ENCODE data around the gene CRADD. TPM values are rescaled to one million over a fixed set of nuclear protein-coding genes. Genes with fewer than 3 reads are reported as not detected.
"Not testable (repeated sequence)": the region's sequence is repeated elsewhere in the genome, so short reads cannot be mapped to it uniquely, and the experiment has no call there.

The CRADD gene
- total RNA-seq, 1 donor from 2014 or later: not detected

- Histone ChIP-seq H3K27ac (peak overlapping the region; percentile 91 to 92), H3K27me3 (no peaks in the 10 kb centered on the region), H3K4me1 (peaks cover 17 to 32% of the 10 kb centered on the region in 2 donors), H3K36me3 (no peaks in the 10 kb centered on the region), H3K9me3 (no peaks in the 10 kb centered on the region), H3K4me3 (peak overlapping the region in 1 of 2 donors; percentile 15)
- intact Hi-C loops (cut with DNase I): loop anchor here (5.0 kb wide), 3 partner anchors 101 to 139 kb away; partner anchors contain the start of gene CRADD
- peak in 1 of 2 donors; percentile 84 for DNase-seq (ENCODE audit: low spot score in 2 of 2)
- no peak for TF ChIP-seq CTCF (IDR thresholded peaks at IDR 0.05)
Measured at GRCh38 chr12:93778306-93778705, 101.1 kb downstream of the CRADD start.

GRCh38 chr12:93778766-93779165, 101.6 kb downstream of the CRADD start:
- TF ChIP-seq CTCF (IDR thresholded peaks at IDR 0.05): no peak
- no peaks in the 10 kb centered on the region for H3K27me3 ChIP-seq
- H3K4me1 ChIP-seq: peaks cover 19 to 36% of the 10 kb centered on the region in 2 donors
- DNase-seq (ENCODE audit: low spot score in 2 of 2): no peak
- H3K27ac ChIP-seq: peak overlapping the region; percentile 91 to 92
- intact Hi-C loops (cut with DNase I): loop anchor here (5.0 kb wide), 3 partner anchors 101 to 139 kb away; partner anchors contain the start of gene CRADD
- no peaks in the 10 kb centered on the region for H3K9me3 ChIP-seq
- no peaks in the 10 kb centered on the region for H3K36me3 ChIP-seq
- peak overlapping the region in 1 of 2 donors; percentile 15 for H3K4me3 ChIP-seq

- TF ChIP-seq CTCF (IDR thresholded peaks at IDR 0.05): no peak
- Histone ChIP-seq H3K36me3 (no peaks in the 10 kb centered on the region), H3K27ac (peak overlapping the region; percentile 91 to 92), H3K4me1 (peaks cover 26 to 48% of the 10 kb centered on the region in 2 donors), H3K27me3 (no peaks in the 10 kb centered on the region), H3K4me3 (no peak overlapping the region), H3K9me3 (no peaks in the 10 kb centered on the region)
- no peak for DNase-seq (ENCODE audit: low spot score in 2 of 2)
- intact Hi-C loops (cut with DNase I): no loop called here
Measured at GRCh38 chr12:93780101-93780641, 103.0 kb downstream of the CRADD start.

GRCh38 chr12:93780886-93781285, 103.7 kb downstream of the CRADD start:
- H3K36me3 ChIP-seq; H3K27ac ChIP-seq; H3K27me3 ChIP-seq; DNase-seq (ENCODE audit: low spot score in 2 of 2); H3K9me3 ChIP-seq; intact Hi-C loops (cut with DNase I); H3K4me3 ChIP-seq: not testable (repeated sequence)
- H3K4me1 ChIP-seq: peaks cover 32 to 55% of the 10 kb centered on the region in 2 donors

GRCh38 chr12:93781961-93782360, 104.8 kb downstream of the CRADD start:
- H3K36me3 ChIP-seq; intact Hi-C loops (cut with DNase I); H3K27me3 ChIP-seq; H3K4me3 ChIP-seq; H3K9me3 ChIP-seq; H3K27ac ChIP-seq; DNase-seq (ENCODE audit: low spot score in 2 of 2): not testable (repeated sequence)
- H3K4me1 ChIP-seq: peaks cover 24 to 57% of the 10 kb centered on the region in 2 donors

GRCh38 chr12:93782853-93783252, 105.7 kb downstream of the CRADD start:
- H3K4me1 ChIP-seq: peaks cover 15 to 49% of the 10 kb centered on the region in 2 donors
- no peaks in the 10 kb centered on the region for H3K36me3 ChIP-seq
- no peaks in the 10 kb centered on the region for H3K9me3 ChIP-seq
- H3K4me3 ChIP-seq: no peak overlapping the region
- no peak for DNase-seq (ENCODE audit: low spot score in 2 of 2)
- intact Hi-C loops (cut with DNase I): no loop called here
- H3K27me3 ChIP-seq: no peaks in the 10 kb centered on the region
- TF ChIP-seq CTCF (IDR thresholded peaks at IDR 0.05): no peak
- no peak overlapping the region for H3K27ac ChIP-seq
